Measurements from ENCODE around the gene FXYD2. TPM values are rescaled to one million over a fixed set of nuclear protein-coding genes. Genes with fewer than 3 reads are reported as not detected.

Gene FXYD2
- total and polyA plus RNA-seq, 2 of the 13 experiments (the other 11 are each of a cell fraction or from before 2014, with no cell fraction given): 45.9 to 106 TPM

DNA sequence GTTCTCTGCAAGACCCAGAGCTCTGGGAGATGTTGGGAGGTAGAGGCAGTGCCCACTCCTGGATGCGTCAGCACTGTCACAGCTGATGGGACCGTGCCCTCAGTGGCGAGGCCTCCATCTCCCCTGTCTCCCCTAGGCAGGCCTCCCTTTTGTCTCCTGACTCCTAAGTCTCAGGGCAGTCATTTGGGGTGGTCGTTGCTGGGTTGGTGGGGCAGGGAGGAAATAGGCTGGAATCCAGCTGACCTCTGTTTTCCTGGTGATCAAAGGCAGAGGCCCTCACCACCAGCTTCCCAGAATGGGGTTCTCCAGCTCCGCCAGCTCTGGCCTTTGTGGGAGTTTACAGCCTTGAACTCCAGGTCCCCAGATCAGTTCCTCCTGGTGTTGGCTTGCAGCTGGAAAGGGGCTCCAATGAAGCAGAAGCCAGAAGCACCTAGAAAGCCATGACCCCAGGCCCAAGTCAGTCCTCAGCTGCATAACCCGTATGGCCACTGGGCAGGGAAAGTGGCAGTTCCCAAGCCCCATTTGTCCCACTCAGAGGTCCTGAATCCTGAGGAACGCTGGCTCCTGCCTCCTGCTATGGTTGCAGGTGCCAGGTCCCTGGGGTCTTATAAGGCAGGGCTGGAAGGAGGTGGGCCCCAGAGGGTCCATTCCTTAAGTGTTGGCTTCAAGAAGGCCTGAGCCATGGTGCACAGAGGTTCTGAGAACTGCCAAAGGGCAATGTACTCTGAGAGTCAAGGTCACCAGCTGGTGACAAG, 7.3 kb upstream of the FXYD2 start:
- H3K4me2 ChIP-seq (ENCODE audit: low read depth, low read length): no peak overlapping the region
- DNase-seq (ENCODE audit: low spot score): no peak
- no peaks in the 10 kb centered on the region for H4K20me1 ChIP-seq (ENCODE audit: insufficient read depth, low read length)
- intact Hi-C loops (cut with micrococcal nuclease; ENCODE audit: unreplicated experiment): no loop called here
- POLR2A ChIA-PET: no interaction called here
- FAIRE-seq: no peak
- CTCF ChIA-PET (ENCODE audit: low intra/inter-chr PET ratio, low total read pairs): no interaction called here
- ATAC-seq: no peak
- H3K79me2 ChIP-seq (ENCODE audit: insufficient read depth, low read length): no peaks in the 10 kb centered on the region
- WGBS (ENCODE audit: low lambda C conversion rate): 0% methylated on average over 2 of the region's 7 CpGs
- no peaks in the 10 kb centered on the region for H3K9me3 ChIP-seq (ENCODE audit: low read length)
- no peaks in the 10 kb centered on the region for H3K36me3 ChIP-seq (replicated peaks in 1 of 2; ENCODE audit: control insufficient read depth in 1 of 2, insufficient read depth in 2 of 2, low read length in 2 of 2)
- H3K27ac ChIP-seq (ENCODE audit: extremely low read length, insufficient read depth, low read length): no peak overlapping the region
- H2AFZ ChIP-seq (ENCODE audit: low read length): no peak overlapping the region
- H3K4me3 ChIP-seq (replicated peaks in 1 of 3; ENCODE audit: insufficient read depth in 1 of 3, low read depth in 2 of 3, low read length in 3 of 3): no peak overlapping the region
- BruUV-seq (replicated peaks): no TSS peak
- peaks cover 8 to 36% of the 10 kb centered on the region in 2 experiments; a peak in 4 of 5 replicates for H3K27me3 ChIP-seq (ENCODE audit: control insufficient read depth in 1 of 2, insufficient read depth in 2 of 2, low read length in 2 of 2)
- in situ Hi-C loops (cut with HindIII; ENCODE audit: extremely low pct_ligation_motif_present, low pct_unique_long_range_greater_than_20kb): loop anchor here (10.0 kb wide), 1 partner anchor 223 kb away; no protein-coding TSS in a partner anchor
- peaks cover 60% of the 10 kb centered on the region for H3K4me1 ChIP-seq (ENCODE audit: insufficient read depth, low read length)
- H3K9ac ChIP-seq (ENCODE audit: insufficient read depth, low read depth, low read length): no peak overlapping the region
- TF ChIP-seq, protein P1, sequence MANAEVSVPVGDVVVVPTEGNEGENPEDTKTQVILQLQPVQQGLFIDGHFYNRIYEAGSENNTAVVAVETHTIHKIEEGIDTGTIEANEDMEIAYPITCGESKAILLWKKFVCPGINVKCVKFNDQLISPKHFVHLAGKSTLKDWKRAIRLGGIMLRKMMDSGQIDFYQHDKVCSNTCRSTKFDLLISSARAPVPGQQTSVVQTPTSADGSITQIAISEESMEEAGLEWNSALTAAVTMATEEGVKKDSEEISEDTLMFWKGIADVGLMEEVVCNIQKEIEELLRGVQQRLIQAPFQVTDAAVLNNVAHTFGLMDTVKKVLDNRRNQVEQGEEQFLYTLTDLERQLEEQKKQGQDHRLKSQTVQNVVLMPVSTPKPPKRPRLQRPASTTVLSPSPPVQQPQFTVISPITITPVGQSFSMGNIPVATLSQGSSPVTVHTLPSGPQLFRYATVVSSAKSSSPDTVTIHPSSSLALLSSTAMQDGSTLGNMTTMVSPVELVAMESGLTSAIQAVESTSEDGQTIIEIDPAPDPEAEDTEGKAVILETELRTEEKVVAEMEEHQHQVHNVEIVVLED (CRISPR knock-in tag; IDR thresholded peaks at IDR 0.05; ENCODE audit: borderline replicate concordance): no peak
- TF ChIP-seq ZNF577 (CRISPR knock-in tag; IDR thresholded peaks at IDR 0.05; ENCODE audit: borderline replicate concordance, low read depth) (no peak), ZNF670 (CRISPR knock-in tag; IDR thresholded peaks at IDR 0.05; ENCODE audit: borderline replicate concordance) (no peak), RELA (CRISPR knock-in tag; IDR thresholded peaks at IDR 0.05) (no peak), FOXA1 (IDR thresholded peaks at IDR 0.05) (no peak), FOXA1 (CRISPR knock-in tag; IDR thresholded peaks at IDR 0.05) (no peak), NBN (conservative IDR thresholded peaks at IDR 0.05) (no peak), ZBTB7B (CRISPR knock-in tag; IDR thresholded peaks at IDR 0.05) (no peak), SNAPC2 (CRISPR knock-in tag; IDR thresholded peaks at IDR 0.05) (no peak), NCOR1 (IDR thresholded peaks at IDR 0.05; ENCODE audit: borderline replicate concordance, low read length) (no peak), EEA1 (CRISPR knock-in tag; IDR thresholded peaks at IDR 0.05; ENCODE audit: borderline replicate concordance) (no peak)
- TF ChIP-seq, protein P2, sequence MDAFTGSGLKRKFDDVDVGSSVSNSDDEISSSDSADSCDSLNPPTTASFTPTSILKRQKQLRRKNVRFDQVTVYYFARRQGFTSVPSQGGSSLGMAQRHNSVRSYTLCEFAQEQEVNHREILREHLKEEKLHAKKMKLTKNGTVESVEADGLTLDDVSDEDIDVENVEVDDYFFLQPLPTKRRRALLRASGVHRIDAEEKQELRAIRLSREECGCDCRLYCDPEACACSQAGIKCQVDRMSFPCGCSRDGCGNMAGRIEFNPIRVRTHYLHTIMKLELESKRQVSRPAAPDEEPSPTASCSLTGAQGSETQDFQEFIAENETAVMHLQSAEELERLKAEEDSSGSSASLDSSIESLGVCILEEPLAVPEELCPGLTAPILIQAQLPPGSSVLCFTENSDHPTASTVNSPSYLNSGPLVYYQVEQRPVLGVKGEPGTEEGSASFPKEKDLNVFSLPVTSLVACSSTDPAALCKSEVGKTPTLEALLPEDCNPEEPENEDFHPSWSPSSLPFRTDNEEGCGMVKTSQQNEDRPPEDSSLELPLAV (CRISPR knock-in tag; conservative IDR thresholded peaks at IDR 0.05; ENCODE audit: low read depth): no peak
- TF ChIP-seq, protein P3, sequence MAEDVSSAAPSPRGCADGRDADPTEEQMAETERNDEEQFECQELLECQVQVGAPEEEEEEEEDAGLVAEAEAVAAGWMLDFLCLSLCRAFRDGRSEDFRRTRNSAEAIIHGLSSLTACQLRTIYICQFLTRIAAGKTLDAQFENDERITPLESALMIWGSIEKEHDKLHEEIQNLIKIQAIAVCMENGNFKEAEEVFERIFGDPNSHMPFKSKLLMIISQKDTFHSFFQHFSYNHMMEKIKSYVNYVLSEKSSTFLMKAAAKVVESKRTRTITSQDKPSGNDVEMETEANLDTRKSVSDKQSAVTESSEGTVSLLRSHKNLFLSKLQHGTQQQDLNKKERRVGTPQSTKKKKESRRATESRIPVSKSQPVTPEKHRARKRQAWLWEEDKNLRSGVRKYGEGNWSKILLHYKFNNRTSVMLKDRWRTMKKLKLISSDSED (CRISPR knock-in tag; IDR thresholded peaks at IDR 0.05): no peak
- TF ChIP-seq, protein P4, sequence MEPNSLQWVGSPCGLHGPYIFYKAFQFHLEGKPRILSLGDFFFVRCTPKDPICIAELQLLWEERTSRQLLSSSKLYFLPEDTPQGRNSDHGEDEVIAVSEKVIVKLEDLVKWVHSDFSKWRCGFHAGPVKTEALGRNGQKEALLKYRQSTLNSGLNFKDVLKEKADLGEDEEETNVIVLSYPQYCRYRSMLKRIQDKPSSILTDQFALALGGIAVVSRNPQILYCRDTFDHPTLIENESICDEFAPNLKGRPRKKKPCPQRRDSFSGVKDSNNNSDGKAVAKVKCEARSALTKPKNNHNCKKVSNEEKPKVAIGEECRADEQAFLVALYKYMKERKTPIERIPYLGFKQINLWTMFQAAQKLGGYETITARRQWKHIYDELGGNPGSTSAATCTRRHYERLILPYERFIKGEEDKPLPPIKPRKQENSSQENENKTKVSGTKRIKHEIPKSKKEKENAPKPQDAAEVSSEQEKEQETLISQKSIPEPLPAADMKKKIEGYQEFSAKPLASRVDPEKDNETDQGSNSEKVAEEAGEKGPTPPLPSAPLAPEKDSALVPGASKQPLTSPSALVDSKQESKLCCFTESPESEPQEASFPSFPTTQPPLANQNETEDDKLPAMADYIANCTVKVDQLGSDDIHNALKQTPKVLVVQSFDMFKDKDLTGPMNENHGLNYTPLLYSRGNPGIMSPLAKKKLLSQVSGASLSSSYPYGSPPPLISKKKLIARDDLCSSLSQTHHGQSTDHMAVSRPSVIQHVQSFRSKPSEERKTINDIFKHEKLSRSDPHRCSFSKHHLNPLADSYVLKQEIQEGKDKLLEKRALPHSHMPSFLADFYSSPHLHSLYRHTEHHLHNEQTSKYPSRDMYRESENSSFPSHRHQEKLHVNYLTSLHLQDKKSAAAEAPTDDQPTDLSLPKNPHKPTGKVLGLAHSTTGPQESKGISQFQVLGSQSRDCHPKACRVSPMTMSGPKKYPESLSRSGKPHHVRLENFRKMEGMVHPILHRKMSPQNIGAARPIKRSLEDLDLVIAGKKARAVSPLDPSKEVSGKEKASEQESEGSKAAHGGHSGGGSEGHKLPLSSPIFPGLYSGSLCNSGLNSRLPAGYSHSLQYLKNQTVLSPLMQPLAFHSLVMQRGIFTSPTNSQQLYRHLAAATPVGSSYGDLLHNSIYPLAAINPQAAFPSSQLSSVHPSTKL (CRISPR knock-in tag; IDR thresholded peaks at IDR 0.05): no peak

Measured in HepG2 (cell line).